Stimulated activated naive CD4-positive, alpha-beta T cell (primary cell): ENCODE data around the gene FOXJ1.
A peak's percentile ranks its signal among the peaks of the same experiment; 100 is the strongest.

ENCODE experiments used
- DNase-seq, 6 experiments: peaks; one replicate each; lab custom pipeline; 2025; lab: John Stamatoyannopoulos, UW

The FOXJ1 gene

DNA sequence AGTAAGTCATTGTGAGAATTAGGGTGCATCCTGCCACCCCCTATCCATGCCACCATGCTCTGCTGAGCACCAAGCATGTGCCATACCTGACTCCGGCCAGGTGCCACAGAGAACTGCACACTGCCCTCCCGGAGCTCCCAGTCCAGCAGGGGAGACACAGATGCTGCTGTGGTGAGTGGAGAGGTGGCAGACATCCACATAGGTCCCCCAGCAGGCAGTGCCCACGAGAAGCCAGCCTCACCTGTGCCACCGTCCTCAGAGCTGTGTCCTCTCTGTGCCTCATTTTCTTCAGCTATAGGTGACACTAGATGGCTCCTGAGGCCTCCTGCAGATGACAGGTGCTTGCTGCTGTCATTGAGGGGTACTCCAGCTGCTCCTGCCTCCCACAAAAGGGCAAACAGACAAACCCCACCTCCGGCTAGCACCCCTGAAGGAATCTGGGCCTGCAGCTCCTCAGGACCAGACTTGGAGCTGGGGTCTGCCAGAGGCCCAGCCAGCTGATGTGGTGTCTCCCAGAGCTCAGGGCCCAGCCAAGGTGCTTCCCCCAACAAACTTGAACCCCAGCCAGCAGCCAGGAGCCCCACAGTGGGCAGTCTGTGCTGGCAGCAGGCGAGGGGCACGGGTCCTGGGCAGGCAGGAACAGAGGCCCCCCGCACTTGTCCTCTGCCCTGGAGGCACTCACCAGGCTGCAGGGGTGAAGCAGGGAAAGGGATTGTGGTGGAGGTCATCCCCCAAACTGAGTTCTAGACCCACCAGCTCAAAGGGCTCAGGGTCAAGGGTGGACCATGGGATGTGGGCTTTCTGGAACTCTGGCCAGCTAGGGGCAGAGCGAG is 17.1 kb downstream of the FOXJ1 start:
- DNase-seq, result peak in 1 of 6 experiments; percentile 18

DNA sequence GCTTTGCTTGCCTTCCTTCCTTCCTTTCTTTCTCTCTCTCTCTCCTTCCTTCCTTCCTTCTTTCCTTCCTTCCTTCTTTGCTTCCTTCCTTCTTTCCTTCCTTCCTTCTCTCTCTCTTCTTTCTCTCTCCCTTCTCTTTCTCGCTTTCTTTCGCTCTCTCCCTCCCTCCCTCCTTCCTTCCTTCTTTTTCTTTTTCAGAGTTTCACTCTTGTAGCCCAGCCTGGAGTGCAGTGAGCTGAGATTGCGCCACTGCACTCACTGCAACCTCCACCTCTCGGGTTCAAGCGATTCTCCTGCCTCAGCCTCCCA is 17.9 kb downstream of the FOXJ1 start:
- no peak for DNase-seq

DNA sequence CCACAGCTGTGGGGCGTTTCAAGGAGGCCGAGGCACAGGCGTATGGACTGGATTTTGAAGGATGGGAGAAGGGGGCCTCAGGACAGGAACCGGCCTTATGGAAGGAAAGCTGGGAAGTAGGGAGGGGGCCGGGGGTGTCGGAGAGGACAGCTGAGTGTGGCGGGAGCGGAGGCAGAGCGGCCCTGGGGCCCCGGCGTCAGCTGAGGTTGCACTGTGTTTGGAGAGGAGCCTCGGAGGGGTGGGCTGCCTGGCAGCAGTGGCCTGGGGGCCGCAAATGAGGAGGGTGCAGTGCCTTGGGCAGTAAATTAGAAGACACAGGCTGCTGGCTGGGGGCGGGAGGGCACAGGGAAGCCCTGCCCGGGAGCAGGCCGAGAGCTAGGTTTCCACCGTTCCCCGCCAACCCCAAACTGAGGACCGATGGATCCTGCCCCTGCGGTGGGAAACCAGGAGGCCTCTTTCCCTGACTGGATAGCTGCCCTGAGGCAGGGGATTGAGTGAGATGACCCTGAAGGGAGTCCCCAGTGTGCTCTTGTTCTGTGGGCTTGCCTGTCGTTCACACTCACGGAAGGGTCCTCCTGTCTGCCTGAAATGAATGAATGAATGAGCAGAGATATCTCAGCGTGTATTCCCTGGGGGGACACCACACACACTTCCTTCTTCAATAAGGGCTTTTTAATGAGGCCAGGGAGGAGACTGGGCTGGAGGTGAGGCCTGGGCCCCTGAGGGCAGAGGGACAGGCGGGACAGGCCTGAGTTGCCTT is 18.4 kb downstream of the FOXJ1 start:
- no peak for DNase-seq

DNA sequence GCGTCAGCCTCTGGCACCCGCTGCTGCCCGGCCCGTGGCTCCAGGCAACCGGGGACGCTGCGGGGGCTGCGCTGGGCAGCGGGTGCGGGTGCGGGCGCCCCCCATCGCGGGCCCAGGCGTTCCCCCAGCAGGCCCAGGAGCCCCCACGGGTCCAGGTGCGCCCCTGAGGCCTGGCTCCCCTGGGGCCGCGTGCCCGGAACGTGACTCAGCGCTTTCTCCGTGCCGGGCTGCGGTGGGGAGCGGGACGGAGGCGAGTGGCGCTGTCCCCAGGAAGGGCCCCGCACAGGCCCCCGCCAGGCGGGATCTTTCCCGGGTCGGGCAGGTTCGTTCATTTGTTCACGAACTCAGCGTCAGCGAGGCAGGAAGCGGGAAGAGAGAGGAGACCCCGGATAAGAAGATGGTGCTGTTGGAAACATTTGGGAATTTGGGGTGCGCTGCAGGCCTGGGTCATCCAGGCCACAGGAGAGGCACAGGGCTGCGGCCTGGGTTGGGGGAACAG is 19.1 kb downstream of the FOXJ1 start:
- DNase-seq, result peak in 2 of 6 experiments; percentile 24 to 33

DNA sequence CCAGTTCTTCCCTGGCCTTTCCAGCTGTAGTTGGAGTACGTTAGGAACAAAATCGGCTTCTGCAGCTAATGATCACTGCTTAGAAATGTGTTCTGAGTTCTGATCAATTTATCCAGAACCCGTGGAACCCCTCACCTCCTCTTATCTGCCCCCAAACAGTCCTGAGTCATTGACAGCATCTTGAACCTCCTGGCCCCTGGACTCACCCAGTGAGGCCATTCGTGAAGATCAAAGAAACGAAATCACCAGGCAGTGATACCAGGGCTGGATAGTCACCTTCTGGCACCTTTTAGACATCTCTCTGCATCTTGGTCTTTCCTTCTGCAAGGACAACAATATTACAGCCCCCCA is 20.4 kb downstream of the FOXJ1 start:
- DNase-seq, result no peak

DNA sequence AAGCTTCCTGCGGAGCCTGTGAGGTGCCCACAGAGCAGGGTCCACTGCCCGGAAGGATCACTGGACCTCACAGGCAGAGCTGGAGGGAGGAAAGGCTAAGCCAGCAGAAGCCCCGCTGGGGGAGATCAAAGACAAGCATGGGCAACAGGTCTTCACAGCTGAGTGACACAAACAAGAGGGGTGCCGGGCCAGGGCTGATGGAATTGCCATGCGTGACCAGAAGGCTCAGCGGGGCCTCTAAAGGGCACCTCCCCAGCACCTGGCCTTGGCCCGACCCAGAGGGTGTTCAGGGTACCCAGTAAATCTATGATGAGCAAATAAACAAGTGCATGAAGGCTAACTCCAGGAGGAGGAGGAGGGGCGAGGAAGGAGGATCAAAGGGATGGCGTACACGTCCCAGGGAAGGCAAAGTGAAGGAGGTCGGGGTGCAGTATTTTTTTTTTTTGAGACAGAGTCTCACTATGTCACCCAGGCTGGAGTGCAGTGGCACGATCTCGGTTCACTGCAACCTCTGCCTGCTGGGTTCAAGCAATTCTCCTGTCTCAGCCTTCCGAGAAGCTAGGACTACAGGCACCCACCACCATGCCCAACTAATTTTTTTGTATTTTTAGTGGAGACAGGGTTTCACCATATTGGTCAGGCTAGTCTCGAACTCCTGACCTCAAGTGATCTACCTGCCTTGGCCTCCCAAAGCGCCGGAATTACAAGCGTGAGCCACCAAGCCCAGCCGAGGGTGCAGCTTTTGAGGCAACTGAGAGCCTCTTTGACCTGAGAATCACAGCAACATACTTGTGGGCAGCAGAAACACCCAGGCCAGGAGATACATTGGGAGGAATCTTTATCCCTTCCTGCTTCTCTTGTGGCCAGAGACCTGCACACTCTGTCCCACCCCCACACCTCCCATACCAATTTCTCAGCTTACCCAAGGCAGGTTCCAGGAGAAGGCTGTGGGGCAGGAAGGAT is 21.4 kb downstream of the FOXJ1 start:
- DNase-seq, result no peak

DNA sequence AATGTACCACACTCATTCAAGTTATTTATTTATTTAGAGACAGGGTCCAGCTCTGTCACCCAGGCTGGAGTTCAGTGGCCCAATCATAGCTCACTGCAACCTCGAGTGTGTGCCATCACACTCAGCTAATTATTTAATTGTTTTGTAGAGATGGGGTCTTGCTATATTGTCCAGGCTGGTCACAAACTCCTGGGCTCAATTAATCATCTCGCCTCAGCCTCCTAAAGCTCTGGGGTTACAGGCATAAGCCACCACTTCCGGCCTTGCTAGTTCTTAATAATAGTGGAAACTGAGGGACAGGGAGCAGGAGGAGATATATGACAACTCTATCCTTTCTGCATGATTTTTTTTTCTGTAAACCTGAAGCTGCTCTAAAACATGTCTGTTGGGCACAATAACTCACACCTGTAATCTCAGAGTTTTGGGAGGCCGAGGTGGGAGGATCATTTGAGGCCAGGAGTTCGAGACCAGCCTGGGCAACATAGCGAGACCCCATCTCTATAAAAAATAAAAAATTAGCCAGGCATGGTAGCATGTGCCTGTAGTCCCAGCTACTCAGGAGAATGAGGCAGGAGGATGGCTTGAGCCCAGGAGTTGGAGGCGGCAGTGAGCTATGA is 25.8 kb downstream of the FOXJ1 start:
- DNase-seq, result no peak

DNA sequence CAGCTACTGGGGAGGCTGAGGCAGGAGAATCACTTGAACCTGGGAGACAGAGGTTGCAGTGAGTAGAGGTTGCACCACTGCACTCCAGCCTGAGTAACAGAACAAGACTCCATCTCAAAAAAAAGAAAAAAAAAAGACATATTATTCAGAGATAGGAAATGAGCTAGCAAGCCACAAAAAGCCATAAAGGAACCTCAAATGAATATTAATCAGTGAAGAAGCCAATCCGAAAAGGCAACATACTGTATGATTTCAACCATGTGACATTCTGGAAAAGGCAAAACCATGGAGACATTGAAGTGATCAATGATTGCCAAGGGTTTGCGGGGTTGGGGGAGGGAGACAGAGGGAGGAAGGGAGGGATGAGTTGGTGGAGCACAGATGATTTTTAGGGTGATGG is 29.1 kb downstream of the FOXJ1 start:
- DNase-seq, result no peak

DNA sequence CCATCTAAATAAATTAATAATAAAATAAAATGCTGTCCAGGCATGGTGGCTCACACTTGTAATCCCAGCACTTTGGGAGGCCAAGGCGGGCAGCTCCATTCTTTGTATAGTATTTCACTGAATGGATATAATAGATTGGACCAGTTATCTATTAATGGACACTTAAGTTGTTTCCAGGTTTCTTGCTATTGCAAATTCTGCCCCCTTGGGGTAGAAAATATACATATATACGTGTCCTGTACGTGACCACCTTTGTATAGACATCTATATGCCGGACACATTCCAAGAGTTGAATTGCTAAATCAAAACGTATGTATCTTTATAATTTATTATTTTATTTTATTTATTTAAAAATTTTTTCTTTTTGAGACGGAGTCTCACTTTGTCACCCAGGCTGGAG is 33.5 kb downstream of the FOXJ1 start:
- no peak for DNase-seq

DNA sequence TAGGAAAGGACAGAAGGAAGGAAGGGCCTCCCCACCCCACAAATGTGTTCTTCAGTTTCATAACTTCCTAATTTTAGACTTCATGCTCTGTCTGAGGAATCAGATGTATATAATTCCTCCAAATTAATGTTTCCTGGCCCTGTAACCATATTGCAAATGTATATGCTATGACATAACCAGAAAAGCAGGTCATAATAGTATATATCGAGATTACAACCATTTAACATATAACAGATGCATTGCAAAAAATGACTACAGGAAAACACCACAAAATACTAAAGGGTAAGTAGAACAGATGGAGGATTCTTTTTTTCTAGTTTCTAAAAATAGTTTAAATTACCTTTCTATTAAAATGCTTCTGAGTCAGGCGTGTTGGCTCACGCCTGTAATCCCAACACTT is 34.3 kb downstream of the FOXJ1 start:
- no peak for DNase-seq

DNA sequence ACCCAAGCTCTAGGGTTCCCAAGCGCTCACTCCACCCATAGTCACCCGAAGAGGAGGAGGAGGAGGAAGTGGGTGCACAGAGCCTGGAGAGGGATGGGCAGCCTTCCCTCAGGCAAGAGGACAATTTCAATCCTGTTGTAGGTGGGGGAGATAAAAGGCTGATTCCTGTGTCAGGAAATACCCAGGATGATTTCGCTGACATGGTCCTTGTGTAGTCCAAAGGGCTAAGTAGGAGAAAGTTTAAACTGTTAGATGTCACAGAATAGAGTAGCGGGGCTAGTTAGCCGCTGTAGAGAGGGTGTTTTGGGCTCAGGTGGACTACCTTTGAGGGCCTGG is 36.2 kb downstream of the FOXJ1 start:
- DNase-seq, result no peak

DNA sequence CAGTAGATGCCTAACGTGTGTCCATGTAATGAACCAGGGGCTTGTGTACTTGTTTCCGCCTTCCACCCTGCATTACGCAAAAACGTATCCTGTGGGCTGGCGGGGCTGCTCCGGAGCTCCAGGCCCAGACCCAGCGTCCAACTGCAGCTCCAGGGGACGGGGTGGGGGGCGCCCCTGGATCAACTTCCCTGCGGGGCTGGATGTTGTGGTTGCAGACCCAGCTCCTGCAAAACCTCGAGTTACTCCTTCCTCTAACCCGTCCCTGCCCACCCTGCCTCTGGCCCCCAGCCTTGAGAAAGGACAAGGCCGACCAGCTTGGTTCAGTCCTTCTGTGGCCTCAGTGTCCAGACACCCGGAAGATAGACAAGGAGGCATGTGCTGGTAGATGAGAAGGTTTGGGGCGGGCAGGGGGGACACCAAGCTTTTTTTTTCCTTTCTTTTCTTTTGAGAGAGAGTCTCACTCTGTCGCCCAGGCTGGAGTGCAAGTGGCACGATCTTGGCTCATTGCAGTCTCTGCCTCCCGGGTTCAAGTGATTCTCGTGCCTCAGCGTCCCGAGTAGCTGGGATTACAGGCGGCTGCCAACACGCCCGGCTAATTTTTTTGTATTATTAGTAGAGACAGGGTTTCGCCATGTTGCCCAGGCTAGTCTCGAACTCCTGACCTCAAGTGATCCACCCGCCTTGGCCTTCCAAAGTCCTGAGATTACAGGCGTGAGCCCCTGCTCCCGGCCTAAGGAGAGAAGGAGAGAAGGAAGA is 36.7 kb downstream of the FOXJ1 start:
- no peak for DNase-seq

DNA sequence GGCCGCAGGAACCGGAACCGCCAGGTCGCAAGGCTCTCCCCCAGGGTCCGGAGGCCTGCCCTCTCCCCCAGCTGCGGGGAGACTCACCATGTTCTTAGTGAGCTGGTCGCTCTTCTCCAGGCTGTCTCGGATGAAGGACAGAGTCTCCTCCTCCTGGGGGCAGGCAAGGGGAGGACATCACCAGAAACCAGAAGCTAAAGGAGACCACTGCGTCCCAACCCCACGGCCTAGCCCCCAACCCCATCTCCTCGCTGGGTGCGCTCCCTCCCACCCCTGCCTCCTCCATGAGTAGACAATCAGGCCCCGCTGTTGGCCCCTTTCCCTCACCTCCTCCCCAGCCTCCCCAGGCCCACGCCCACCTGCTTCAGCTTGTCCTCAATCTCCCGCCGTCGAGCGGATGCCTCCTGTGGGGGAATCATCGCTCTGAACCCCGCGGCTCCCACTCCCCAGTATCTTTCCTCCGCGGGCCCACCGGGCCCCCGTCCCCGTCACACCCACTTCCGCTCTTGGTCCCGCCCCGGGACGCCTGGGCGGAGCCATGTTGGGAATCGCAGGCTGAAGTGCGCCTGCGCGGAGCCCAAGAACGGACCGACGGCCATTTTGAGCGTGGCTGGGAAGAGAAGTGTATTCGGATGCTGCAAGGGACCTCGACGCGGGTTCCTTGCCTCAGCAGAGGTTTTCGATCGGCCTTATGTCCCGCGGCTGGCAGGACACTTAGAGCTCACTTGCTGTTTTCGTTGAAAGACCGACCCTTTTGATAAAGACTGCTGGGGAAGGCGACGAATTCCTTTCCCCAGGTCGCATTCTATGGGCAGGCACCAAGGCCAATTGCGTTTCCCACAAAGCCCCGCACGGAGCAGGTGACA is 37.5 kb downstream of the FOXJ1 start, which contains the start of gene EXOC7:
TSS of gene EXOC7 (minus strand) at position 514 of the 866 bp plus-strand sequence. CDS start at position 419, 95 bp downstream.
- DNase-seq, result peak; percentile 87 to 94 (median 90)

DNA sequence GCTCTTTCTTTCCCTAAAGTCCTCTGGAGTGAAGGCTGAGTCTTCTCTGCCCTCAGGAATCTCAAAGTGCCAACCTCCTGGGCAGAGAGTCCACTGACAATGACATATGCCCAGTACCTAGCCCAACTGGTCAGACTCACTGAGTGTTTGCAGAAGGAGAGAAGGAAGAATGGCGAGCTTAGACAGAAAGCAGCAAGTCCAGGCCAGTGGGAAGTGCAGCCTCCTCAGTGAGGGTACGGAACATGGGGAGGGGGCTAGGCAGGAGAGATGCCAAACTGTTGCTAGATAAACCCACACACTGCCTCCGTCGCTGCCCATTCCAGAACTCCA is 38.1 kb downstream of the FOXJ1 start:
- DNase-seq, result peak in 1 of 6 experiments; percentile 26

DNA sequence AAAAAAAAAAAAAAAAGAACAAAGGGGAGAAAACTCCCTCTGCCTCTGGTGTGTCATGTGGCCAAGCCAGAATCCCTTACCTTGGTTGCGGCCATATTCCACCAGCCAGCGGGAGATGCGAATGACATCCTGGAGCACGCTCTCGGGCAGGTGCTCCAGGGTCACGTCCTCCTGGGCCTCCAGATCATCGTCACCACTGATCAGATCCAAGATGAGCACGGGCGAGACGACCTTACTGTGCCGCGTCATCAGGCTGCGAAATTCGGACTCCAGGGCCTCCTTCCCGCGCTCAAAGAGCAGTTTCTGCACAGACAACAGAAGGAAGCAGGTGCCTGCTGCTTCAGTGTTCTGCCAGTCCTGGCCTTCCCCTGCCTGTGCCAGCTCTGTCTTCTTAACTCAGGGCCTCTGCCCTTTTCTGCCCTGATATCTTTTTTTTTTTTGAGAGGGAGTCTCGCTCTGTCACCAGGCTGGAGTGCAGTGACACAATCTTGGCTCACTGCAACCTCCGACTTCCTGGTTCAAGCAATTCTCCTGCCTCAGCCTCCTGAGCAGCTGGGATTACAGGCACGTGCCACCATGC is 43.2 kb downstream of the FOXJ1 start:
- no peak for DNase-seq

DNA sequence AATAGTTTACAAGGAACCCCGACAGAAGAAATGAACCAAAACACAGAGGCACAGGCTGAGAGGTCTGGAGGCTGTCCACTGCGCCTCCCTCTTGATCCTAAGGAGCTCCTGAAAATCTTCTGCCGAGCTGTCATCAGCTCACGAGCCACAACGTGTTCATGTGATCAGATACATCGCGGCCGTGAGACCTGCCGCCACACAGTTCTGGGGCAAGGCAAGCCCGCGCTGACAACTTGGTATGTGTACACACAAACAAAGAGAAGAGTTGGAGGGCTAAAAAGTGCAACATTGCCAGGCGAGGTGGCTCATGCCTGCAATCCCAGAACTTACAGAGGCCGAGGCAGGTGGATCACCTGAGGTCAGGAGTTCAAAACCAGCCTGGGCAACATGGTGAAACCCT is 45.1 kb downstream of the FOXJ1 start:
- no peak for DNase-seq

DNA sequence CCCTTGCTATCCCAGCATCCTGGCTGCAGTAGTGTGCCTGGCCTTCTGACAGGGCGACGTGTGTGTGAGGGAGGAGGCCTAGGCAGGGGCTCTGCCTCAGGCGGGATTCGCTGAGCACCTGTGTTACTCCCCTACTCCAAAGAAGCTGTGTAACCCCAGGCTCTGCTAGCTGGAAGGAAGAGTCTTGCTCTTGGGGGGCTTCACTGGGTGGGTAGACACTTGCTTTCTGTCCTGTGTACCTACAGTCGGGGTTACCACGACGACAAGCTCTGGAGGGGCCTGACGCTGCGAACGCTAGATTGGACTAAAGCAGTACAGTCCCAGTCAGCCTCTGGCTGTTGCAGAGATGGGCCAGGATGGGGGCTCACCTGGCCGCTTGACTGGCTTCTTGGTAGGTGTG is 47.0 kb downstream of the FOXJ1 start:
- DNase-seq, result no peak

DNA sequence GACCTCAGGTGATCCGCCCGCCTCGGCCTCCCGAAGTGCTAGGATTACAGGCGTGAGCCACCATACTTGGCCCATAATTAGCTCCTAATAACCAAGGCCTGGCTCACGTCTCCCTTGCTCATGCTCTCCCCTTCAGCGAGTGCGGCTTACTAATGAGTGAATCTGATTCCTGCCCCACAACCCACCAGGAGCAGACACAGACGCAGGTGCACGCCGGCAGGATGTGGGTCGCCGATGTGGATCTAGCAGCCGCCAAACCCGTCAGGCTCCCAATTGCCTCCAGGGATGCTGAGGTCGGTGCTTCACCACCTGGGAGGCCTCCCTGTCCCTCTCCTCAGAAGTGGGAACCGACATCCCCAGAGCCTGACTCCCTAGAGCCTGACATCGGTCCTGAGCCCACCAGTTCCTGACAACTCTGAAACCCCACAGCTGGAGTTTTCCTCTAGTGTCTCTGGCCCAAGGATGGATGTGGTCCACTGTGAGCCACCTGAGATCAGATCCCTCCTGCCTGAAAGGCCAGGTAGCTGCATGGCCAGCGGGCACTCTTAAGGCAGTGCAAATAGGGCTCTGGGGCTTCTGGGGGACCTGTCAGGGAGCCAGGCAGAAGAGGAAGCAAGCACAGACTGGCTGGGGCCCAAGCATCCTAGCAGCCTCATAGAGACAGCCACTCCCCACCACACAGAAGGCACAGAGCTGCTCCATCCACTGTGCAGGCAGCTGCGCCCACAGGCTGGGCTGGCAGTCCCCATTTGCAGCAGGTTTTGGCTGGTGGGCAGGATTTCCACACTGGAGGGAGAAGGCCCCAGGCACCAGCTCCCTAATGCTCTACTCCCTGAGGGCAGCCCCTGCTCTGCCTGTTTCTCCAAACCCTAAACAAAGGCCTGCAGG is 48.3 kb downstream of the FOXJ1 start:
- DNase-seq, result no peak
